HG02970 (cell line): ENCODE measurements around the gene CCN6.

Experiments
- ATAC-seq: cut with Tn5 transposase; IDR thresholded peaks from one replicate; pipeline ENCODE4 v1.9.1; 2021; ENCODE audit warnings: mild to moderate bottlenecking, moderate library complexity, moderate number of reproducible peaks; ENCODE audit not compliant: unreplicated experiment, low FRiP score

CCN6 gene

DNA sequence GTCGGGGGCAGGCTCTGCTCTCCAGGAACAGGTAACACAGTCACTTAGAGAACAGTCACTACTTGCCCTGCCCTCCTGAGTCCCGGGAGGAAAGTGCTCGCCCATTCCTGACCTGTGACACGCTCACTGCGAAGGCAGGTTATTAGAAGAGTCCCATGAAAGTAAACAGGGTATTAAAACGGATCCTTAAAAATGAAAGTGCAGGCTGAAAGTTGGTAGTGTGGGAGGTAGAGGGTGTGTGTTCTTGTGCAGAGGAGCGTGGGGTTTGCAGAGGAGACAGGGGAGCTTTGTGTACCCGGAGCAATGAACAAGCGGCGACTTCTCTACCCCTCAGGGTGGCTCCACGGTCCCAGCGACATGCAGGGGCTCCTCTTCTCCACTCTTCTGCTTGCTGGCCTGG, at the start of gene CCN6:
CCN6 (plus strand) TSS at position 104 of the 400 bp plus-strand sequence; CDS start at position 358, 254 bp downstream.
- ATAC-seq: no peak

GRCh38 chr6:112004201-112005012, 49.5 kb upstream of the CCN6 start:
- ATAC-seq: no peak

DNA sequence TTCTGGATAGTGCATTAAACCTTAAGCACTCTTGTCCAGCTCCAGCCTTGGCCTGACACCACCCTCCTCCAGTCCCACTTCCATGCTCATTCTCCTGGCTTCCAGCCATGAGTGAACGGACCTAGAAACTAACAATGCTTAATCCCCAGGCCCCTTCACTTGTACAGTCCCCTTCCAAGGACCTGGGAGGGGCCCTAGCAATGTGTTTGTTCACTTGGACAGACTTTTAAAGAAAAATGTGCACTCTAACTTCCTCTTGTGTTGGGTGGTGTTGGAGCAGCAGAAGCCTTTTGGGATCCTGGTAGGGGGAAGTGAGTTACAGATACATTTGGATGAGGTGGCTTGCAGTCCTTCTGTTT, 48.9 kb upstream of the CCN6 start:
- no peak for ATAC-seq

DNA sequence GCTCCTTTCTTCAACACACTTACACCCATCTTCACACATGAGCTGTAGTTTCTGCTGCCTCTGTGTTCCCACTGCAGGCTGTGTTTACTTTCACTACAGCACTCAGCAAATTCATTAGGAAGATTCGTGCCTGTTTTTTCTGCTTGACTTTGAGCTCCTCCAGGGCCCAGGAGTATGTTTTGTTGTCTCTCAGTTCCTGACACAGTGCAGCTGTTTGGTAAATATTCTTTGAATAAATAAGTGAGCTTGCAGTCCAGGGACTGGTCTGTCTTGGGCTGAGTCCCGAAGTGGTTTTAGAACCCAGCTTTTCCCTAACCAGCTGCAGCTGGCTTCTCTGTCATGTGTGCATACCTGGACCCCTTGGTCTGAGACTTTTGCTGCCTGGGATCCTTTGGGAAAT, 46.6 kb upstream of the CCN6 start:
- no peak for ATAC-seq

GRCh38 chr6:112007805-112008204, 46.1 kb upstream of the CCN6 start:
- no peak for ATAC-seq

GRCh38 chr6:112008482-112008881, 45.4 kb upstream of the CCN6 start:
- no peak for ATAC-seq

DNA sequence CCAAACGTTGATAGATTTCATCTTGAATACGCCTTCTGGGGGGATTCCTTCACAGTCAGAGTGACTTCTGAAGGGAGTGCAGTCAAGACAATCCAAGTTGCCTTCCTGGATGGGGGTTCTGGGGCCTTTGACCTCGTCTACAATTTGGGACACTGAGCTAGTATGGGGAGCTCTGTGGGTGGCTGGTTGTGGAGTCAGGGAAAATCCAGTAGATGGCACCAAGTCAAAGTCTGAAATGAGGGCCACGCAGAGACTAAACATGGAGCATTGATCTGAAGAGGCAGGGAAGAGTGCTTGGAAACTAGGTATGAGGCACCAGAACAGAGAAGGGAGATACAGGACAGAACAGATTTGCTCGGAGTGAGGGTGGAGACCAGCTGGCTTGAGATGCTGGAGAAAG, 43.6 kb upstream of the CCN6 start:
- no peak for ATAC-seq

DNA sequence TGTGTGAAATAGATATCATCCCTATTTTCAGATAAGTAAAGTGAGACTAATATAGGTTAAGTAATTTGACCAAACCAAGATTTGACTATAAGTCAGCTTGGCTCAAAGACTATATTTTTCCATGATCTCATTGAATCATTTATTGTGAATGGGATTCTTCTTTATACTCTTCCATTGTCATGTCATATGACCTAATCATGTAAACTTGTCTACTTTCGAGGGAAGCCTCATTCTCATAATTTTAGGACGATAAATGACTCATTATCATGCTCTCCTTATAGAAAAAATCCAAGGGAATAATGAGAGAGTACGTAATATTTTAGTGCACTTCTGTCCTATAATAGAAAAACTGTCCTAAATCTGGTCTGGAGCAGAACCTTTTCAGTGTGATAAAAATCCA, 40.9 kb upstream of the CCN6 start:
- ATAC-seq: no peak

GRCh38 chr6:112014483-112014882, 39.4 kb upstream of the CCN6 start:
- no peak for ATAC-seq

- no peak for ATAC-seq
Observed at GRCh38 chr6:112015725-112016124, 38.2 kb upstream of the CCN6 start.

DNA sequence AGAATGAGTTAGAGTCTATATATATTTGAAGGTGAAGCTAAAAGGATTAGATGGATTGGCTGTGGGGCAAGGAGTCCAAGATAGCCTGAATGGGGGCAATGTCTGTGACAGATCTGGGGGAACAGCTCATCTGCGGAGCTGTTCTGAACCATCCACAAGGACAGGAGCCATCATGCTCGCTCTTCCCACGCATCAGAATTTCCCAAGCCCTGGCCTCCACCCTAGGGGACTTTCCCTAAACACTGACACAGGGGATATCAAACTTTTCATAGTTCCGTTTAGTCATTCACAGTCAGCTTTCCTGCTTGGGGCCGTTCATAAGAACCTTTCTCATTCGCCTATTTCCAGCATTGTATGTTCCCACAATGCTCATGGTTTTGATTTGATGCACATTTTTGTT, 37.6 kb upstream of the CCN6 start:
- ATAC-seq: no peak

GRCh38 chr6:112017169-112017568, 36.7 kb upstream of the CCN6 start:
- no peak for ATAC-seq

GRCh38 chr6:112017760-112018537, 36.0 kb upstream of the CCN6 start:
- ATAC-seq: no peak

DNA sequence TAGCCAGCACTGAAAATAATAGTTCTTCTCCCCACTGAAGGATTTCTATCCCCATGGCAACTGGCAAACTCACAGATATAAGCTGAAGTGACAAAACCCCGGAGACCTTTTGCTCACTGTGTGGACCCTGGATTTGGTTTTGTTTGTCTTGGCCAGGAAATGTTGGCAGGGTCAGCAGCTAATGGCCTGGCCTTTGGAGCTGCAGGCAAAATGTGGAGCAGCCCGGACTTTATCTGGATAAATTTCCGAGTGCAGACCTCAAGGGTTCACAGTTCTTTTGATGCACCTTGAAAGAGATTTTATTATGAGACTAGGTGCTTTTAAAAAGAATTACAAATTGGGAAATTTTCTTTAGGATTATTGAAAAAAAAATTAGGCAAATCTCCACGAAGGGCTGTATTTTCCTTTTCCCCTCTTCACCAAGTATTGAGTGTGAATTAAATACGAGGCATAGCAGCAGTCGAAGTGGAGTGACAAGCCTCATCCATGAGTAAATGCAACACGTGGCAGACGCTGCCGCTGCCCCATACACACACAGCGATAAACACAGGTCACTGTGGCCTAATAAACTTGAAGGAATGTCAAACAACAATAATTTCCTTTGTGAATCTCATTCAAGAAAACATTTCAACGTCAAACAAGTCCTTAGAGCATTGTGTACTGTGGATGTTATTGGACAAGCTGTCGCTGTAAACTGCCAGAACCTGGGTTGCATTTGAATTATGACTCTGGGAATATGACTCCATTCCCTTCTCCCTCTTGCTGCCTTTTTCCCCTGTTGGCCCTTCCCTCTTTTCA, 35.1 kb upstream of the CCN6 start:
- ATAC-seq: no peak

GRCh38 chr6:112019589-112019988, 34.3 kb upstream of the CCN6 start:
- no peak for ATAC-seq

DNA sequence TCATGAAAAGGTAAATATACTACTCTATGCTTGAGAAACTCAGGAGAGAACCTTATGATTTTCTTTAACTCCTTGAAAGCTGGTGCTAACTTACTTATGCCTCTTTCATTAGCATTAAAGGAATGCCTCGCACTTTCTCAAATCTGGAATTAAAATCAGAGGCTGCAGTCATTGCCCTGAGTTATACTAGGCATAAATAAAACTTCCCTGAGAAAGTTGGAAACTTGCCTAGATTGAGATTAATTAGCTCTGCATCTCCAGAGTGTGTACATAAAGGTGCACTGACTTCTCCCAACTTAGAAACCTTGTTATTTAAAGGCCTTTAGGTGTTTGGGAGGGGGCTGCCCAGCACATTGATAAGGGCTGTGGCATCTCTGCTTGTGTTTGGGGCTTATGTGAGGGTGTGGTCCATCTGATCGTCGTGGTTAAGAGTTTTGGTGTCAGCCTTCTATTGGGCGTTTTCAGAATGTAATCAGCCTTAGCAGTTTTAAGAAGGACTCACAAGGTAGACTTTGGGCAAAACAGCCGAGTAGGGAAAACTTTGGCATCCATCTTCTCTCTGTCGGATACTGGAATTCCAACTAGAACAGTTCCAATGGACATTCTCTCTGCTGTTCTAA, 32.1 kb upstream of the CCN6 start:
- ATAC-seq: no peak

- ATAC-seq: no peak
Observed at GRCh38 chr6:112022749-112023148, 31.2 kb upstream of the CCN6 start.

GRCh38 chr6:112024464-112024863, 29.4 kb upstream of the CCN6 start:
- ATAC-seq: no peak

DNA sequence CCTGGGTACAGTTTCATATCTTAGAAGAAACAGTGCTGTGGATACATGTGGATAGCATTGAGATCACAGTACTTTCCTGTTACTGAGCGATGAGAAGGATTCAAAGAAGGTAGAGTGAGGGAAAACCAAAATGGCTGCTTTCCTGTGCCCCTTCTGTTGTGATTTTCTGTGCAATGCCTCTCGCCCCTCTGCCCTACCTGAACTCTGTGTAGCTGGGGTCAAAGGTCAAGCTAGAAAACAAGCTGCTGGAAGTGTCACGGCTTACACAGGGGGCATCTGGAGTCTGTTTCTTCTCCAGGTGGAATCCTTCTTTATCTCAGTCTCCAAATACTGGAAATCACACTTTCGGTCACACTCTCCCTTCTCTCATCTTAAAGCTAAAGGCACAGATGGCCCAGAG, 27.0 kb upstream of the CCN6 start:
- no peak for ATAC-seq

- ATAC-seq: no peak
Observed at GRCh38 chr6:112027942-112028674, 25.8 kb upstream of the CCN6 start.
